ENCODE measurements around the gene FUZ. TPM values are rescaled to one million over a fixed set of nuclear protein-coding genes. Genes with fewer than 3 reads are reported as not detected.

FUZ gene
- total RNA-seq, 2 donors from 2014 or later = 6.9 to 12.2 TPM

DNA sequence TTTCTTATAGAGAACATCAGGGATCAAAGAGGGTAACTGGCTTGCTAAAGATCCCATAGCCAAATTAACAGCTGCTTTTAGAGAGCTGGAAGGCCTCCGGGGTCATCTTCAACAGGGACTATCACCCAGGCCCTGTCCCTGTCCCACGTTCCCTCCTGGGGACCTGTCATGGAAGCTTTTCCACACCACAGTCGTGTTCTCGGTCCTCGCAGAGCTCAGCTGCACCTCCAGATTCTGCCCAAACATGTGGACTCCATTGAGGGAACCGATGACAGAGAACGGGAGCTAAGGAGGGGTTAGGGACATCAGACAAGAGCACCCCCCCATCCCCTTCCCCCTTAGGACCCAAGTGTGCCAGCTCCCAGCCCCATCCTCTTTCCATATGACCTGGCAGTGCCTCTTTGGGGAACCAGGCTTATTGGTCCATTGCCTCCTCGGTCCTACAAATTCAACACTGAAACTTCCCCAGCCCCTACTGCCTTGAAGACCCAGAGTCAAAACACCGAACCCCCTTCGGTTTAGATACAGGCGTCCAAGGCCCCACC, 568 bp downstream of the FUZ start:
- DNase-seq (ENCODE audit: low spot score) = no peak
- intact Hi-C loops (cut with DNase I) = no loop called here

- intact Hi-C loops (cut with DNase I) = no loop called here
- DNase-seq (ENCODE audit: low spot score) = no peak
These were observed 1.8 kb downstream of the FUZ start for GRCh38 chr19:49811328-49811727.

DNA sequence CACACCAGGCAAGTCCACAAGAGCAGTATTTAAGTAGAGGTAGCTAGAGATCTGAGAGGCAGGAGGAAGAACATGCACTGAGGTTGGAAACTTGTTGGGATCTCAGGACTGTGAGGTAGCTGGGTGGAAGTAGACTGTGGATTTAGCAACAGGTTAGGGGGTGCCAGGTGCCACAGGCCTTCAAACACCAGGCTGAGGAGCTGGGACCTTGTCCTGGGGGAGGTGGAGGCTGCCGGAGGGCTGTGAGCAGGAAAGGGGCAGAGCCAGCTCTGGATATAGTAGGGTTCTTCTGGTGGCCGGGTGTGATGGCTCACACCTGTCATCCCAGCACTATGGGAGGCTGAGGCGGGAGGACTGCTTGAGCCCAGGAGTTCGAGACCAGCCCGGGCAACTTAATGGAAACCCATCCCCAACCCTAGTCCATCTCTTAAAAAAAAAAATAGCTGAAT, 3.1 kb downstream of the FUZ start:
- intact Hi-C loops (cut with DNase I) = loop anchor here in 1 of 2 donors (5.0 kb wide), 1 partner anchor 43 kb away; the partner anchor contains the start of gene AP2A1
- no peak for DNase-seq (ENCODE audit: low spot score)

DNA sequence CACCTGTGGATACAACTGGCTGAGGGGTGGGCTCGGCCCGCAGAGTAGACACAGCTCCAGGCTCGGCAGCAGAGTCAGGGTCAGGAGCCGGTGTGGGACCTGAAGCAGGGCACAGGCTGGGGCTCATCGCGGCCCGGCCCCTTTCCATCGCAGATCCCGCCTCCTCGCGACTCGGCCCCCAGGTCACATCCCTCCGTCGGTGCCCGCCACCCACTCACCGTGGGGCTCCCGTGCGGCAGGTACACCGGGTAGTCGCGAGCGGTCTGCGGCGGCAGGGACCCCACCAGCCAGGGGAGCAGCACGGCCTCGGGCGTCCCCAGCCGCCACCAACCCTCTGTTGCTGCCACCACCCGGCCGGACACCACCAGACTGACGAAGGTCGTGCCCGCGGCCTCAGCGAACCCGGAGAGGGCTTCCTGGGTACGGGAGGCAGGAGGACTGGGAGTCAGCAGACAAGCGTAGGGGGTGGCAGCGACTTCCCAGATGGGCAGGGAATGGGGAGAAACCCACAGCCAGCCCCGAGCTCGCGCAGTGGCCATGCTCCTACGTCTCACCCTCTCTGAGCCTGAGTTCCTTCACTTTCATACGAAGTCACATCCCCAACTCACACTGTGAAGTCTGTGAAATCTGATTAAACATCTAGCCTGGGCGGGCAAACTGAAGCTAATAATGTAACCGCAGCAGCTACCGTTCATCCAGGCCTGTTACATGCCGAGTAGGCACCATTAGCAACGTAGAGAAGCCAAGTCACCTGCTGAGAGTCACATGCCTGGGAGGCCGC, 3.7 kb downstream of the FUZ start:
- peak; percentile 88 for DNase-seq (ENCODE audit: low spot score)
- intact Hi-C loops (cut with DNase I) = loop anchor here in 1 of 2 donors (5.0 kb wide), 1 partner anchor 42 kb away; the partner anchor contains the start of gene AP2A1

- intact Hi-C loops (cut with DNase I) = loop anchor here in 1 of 2 donors (5.0 kb wide), 1 partner anchor 41 kb away; the partner anchor contains the start of gene AP2A1
- DNase-seq (ENCODE audit: low spot score) = peak; percentile 98
These were observed 4.4 kb downstream of the FUZ start for GRCh38 chr19:49808711-49809159.

DNA sequence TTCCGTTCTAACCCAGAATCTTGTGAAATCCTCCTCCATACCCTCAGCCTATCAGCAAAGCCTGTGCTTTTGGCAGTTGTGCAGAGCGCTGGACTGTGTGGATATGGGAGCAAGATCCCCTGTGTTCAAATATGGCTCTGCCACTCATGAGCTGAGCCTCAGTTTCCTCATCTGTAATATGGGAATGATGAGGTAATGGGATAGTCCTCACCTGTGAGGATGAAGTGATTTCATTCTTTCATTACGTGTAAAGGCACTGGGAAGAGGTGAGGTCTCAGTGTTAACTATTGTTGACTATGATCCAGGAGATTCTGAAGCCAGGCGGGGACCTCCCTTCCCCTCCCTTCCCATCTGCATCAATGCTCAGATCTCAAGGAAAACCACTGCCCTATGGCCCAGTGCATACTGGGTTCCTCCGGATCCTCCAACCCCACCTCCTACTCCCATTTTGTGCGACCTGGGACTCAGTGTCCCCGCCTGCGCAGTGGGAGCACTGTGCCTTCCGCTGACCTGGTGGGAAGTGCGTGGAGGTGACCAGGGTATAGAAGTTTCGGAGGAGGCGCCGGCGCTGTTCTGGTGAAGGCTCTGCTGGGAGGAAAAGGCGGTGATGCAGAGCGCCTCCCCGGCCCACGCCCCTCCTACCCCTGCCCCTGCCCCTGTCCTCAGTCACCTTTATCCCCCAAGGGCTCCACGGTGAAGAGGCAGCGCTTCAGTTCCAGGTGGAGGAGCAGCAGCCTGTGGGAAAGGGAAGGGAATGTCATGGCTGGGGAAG, 5.0 kb downstream of the FUZ start:
- intact Hi-C loops (cut with DNase I) = loop anchor here in 1 of 2 donors (5.0 kb wide), 1 partner anchor 41 kb away; the partner anchor contains the start of gene AP2A1
- no peak for DNase-seq (ENCODE audit: low spot score)

DNA sequence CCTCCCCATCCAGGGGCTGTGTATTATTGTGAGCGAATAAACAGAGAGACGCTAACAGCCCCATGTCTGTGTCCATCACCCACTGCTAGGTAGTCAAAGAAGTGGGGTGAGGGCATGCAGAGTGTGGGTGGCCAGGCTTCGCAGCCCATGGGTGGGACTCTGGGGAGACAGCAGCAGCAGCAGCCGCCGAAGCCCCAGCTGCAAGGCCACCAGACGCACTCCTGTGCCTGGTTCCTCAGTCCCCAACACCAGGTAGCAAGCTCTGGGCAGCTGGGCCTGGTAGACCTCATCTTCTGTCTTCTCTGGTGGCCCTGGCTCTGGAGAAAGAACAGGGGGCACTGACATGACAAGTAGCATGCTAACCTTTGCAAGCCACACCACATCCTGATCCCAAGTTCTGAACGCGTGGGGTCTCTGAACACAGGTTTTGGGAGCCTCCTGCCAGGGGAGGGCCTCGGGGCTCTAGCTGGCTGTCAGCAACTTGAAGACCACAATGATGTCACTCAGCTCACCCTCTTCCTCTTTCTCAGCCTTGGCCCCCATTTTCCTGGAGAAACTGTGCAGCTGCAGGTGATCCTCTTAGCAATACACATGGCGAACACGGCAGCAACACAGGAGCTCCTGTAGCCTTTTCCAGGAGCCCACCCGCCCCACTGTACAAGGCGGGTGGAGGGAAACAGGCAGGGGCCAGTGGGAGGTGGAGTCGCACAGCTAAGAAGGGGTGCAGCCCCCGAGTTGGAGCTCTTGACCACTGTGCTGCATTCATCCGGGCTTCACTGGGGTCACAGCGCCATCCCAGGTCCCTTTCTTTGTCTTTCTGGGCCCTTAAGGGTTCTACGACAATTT, 5.8 kb downstream of the FUZ start:
- DNase-seq (ENCODE audit: low spot score) = no peak
- intact Hi-C loops (cut with DNase I) = loop anchor here in 1 of 2 donors (5.0 kb wide), 1 partner anchor 40 kb away; the partner anchor contains the start of gene AP2A1

- DNase-seq (ENCODE audit: low spot score) = no peak
- intact Hi-C loops (cut with DNase I) = loop anchor here in 1 of 2 donors (5.0 kb wide), 1 partner anchor 39 kb away; the partner anchor contains the start of gene AP2A1
These were observed 6.5 kb downstream of the FUZ start for GRCh38 chr19:49806620-49806959.

- DNase-seq (ENCODE audit: low spot score) = no peak
- intact Hi-C loops (cut with DNase I) = loop anchor here in 1 of 2 donors (5.0 kb wide), 1 partner anchor 39 kb away; the partner anchor contains the start of gene AP2A1
These were observed 7.1 kb downstream of the FUZ start for GRCh38 chr19:49805822-49806619.

GRCh38 chr19:49803529-49803856, 9.6 kb downstream of the FUZ start:
- DNase-seq (ENCODE audit: low spot score) = no peak
- intact Hi-C loops (cut with DNase I) = loop anchor here in 1 of 2 donors (5.0 kb wide), 1 partner anchor 36 kb away; the partner anchor contains the start of gene AP2A1

- intact Hi-C loops (cut with DNase I) = loop anchor here in 1 of 2 donors (5.0 kb wide), 1 partner anchor 36 kb away; the partner anchor contains the start of gene AP2A1
- no peak for DNase-seq (ENCODE audit: low spot score)
These were observed 10.1 kb downstream of the FUZ start for GRCh38 chr19:49802836-49803528.

GRCh38 chr19:49801966-49802661, 11.0 kb downstream of the FUZ start:
- intact Hi-C loops (cut with DNase I) = loop anchor here in 1 of 2 donors (5.0 kb wide), 1 partner anchor 35 kb away; the partner anchor contains the start of gene AP2A1
- peak; percentile 96 for DNase-seq (ENCODE audit: low spot score)

- DNase-seq (ENCODE audit: low spot score) = no peak
- intact Hi-C loops (cut with DNase I) = loop anchor here in 1 of 2 donors (5.0 kb wide), 1 partner anchor 34 kb away; the partner anchor contains the start of gene AP2A1
These were observed 11.6 kb downstream of the FUZ start for GRCh38 chr19:49801401-49801888.

DNA sequence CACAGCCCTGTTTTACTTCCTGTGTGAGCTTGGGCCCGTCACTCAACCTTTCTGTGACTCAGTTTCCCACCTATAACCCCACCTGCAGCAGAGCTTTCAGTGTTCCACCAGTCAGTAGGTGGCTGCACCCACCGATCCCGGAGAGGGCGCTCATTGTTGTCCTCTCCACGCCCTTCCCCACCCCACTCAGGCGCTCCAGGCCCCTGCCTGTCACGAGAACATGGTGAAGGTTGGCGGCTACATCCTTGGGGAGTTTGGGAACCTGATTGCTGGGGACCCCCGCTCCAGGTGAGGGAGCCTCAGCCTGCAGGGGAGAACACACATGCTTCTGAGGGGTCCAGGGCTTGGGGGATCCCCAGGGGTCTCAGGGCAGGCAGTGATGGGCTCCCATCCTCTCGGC, 12.3 kb downstream of the FUZ start:
- intact Hi-C loops (cut with DNase I) = loop anchor here in 1 of 2 donors (5.0 kb wide), 1 partner anchor 33 kb away; the partner anchor contains the start of gene AP2A1
- no peak for DNase-seq (ENCODE audit: low spot score)

- intact Hi-C loops (cut with DNase I) = loop anchor here in 1 of 2 donors (5.0 kb wide), 2 partner anchors 33 to 1363 kb away; partner anchors contain the start of gene AP2A1
- no peak for DNase-seq (ENCODE audit: low spot score)
These were observed 13.2 kb downstream of the FUZ start for GRCh38 chr19:49799798-49800376.
